Measurements from ENCODE around the gene GALNT15. TPM values are rescaled to one million over a fixed set of nuclear protein-coding genes. Genes with fewer than 3 reads are reported as not detected.

GALNT15 gene
- total and polyA plus RNA-seq, 2 experiments from 2014 or later = 9.9 to 11.7 TPM

GRCh38 chr3:16249336-16249735, 74.9 kb downstream of the GALNT15 start:
- TF ChIP-seq EZH2 (IDR thresholded peaks at IDR 0.05; ENCODE audit: insufficient read depth, poor library complexity, severe bottlenecking) = no peak
- TF ChIP-seq EZH2phosphoT487 (IDR thresholded peaks at IDR 0.05; ENCODE audit: insufficient read depth, low read depth) = no peak
- Histone ChIP-seq H3K27ac (no peak overlapping the region), H3K4me3 (no peak overlapping the region), H3K4me1 (ENCODE audit: insufficient read depth) (peaks cover 7% of the 10 kb centered on the region), H3K9me2 (ENCODE audit: insufficient read depth) (no peaks in the 10 kb centered on the region), H3K9ac (no peak overlapping the region), H3K9me3 (ENCODE audit: low read depth) (no peaks in the 10 kb centered on the region), H3F3A (ENCODE audit: insufficient read depth) (no peaks in the 10 kb centered on the region), H3K79me2 (ENCODE audit: insufficient read depth) (no peaks in the 10 kb centered on the region), H2AFZ (no peak overlapping the region), H4K20me1 (ENCODE audit: insufficient read depth) (no peaks in the 10 kb centered on the region), H3K27me3 (replicated peaks; ENCODE audit: insufficient read depth) (no peaks in the 10 kb centered on the region), H3K4me2 (ENCODE audit: unreplicated experiment) (no peak overlapping the region), H3K36me3 (ENCODE audit: low read depth) (no peaks in the 10 kb centered on the region)
- WGBS, 2 experiments (ENCODE audit: low coverage in 1 of 2, low lambda C conversion rate in 2 of 2, missing lambda C conversion rate in 2 of 2) = 21 to 27% methylated on average over 3 of the region's 3 CpGs
- in situ Hi-C loops (cut with MboI) = loop anchor here (5.0 kb wide), 1 partner anchor 432 kb away; no protein-coding TSS in a partner anchor
- DNase-seq = peak; percentile 67

- no peak overlapping the region for H3K9ac ChIP-seq
- H3K4me2 ChIP-seq (ENCODE audit: unreplicated experiment) = no peak overlapping the region
- no peaks in the 10 kb centered on the region for H3K79me2 ChIP-seq (ENCODE audit: insufficient read depth)
- DNase-seq = no peak
- H3K4me1 ChIP-seq (ENCODE audit: insufficient read depth) = 0 out of 2 replicates have a peak, but pooled peaks cover 2% of the 10 kb centered on the region
- H3K27ac ChIP-seq = no peak overlapping the region
- H3K4me3 ChIP-seq = no peak overlapping the region
- no peaks in the 10 kb centered on the region for H3K27me3 ChIP-seq (replicated peaks; ENCODE audit: insufficient read depth)
- in situ Hi-C loops (cut with MboI) = loop anchor here (5.0 kb wide), 1 partner anchor 433 kb away; no protein-coding TSS in a partner anchor
- H3K9me3 ChIP-seq (ENCODE audit: low read depth) = no peaks in the 10 kb centered on the region
- no peaks in the 10 kb centered on the region for H3K36me3 ChIP-seq (ENCODE audit: low read depth)
- no peak for TF ChIP-seq EZH2phosphoT487 (IDR thresholded peaks at IDR 0.05; ENCODE audit: insufficient read depth, low read depth)
- no peak for TF ChIP-seq EZH2 (IDR thresholded peaks at IDR 0.05; ENCODE audit: insufficient read depth, poor library complexity, severe bottlenecking)
- H3F3A ChIP-seq (ENCODE audit: insufficient read depth) = no peaks in the 10 kb centered on the region
- H3K9me2 ChIP-seq (ENCODE audit: insufficient read depth) = no peaks in the 10 kb centered on the region
- 63 to 70% methylated on average over 3 of the region's 3 CpGs for WGBS, 2 experiments (ENCODE audit: low coverage in 1 of 2, low lambda C conversion rate in 2 of 2, missing lambda C conversion rate in 2 of 2)
- no peak overlapping the region for H2AFZ ChIP-seq
- no peaks in the 10 kb centered on the region for H4K20me1 ChIP-seq (ENCODE audit: insufficient read depth)
These were observed 75.4 kb downstream of the GALNT15 start for GRCh38 chr3:16249886-16250285.

GRCh38 chr3:16251316-16252085, 77.0 kb downstream of the GALNT15 start:
- H3K4me1 ChIP-seq (ENCODE audit: insufficient read depth) = no peaks in the 10 kb centered on the region
- no peak overlapping the region for H3K4me2 ChIP-seq (ENCODE audit: unreplicated experiment)
- WGBS, 2 experiments (ENCODE audit: low coverage in 1 of 2, low lambda C conversion rate in 2 of 2, missing lambda C conversion rate in 2 of 2) = 65 to 68% methylated on average over 9 of the region's 9 CpGs
- no peak overlapping the region for H2AFZ ChIP-seq
- no peak overlapping the region for H3K4me3 ChIP-seq
- H3K9me3 ChIP-seq (ENCODE audit: low read depth) = no peaks in the 10 kb centered on the region
- H3K36me3 ChIP-seq (ENCODE audit: low read depth) = no peaks in the 10 kb centered on the region
- H4K20me1 ChIP-seq (ENCODE audit: insufficient read depth) = no peaks in the 10 kb centered on the region
- no peak for TF ChIP-seq EZH2phosphoT487 (IDR thresholded peaks at IDR 0.05; ENCODE audit: insufficient read depth, low read depth)
- no peak for TF ChIP-seq EZH2 (IDR thresholded peaks at IDR 0.05; ENCODE audit: insufficient read depth, poor library complexity, severe bottlenecking)
- no peak for DNase-seq
- peaks cover 5% of the 10 kb centered on the region; the same call in 1 of the 2 replicates for H3F3A ChIP-seq (ENCODE audit: insufficient read depth)
- H3K27me3 ChIP-seq (replicated peaks; ENCODE audit: insufficient read depth) = no peaks in the 10 kb centered on the region
- no peak overlapping the region for H3K9ac ChIP-seq
- no peaks in the 10 kb centered on the region for H3K9me2 ChIP-seq (ENCODE audit: insufficient read depth)
- no peak overlapping the region for H3K27ac ChIP-seq
- in situ Hi-C loops (cut with MboI) = no loop called here
- no peaks in the 10 kb centered on the region for H3K79me2 ChIP-seq (ENCODE audit: insufficient read depth)

- Histone ChIP-seq H3K36me3 (ENCODE audit: low read depth) (no peaks in the 10 kb centered on the region), H4K20me1 (ENCODE audit: insufficient read depth) (no peaks in the 10 kb centered on the region), H3K79me2 (ENCODE audit: insufficient read depth) (no peaks in the 10 kb centered on the region), H3K9me3 (ENCODE audit: low read depth) (no peaks in the 10 kb centered on the region), H3K27ac (no peak overlapping the region), H3K4me1 (ENCODE audit: insufficient read depth) (no peaks in the 10 kb centered on the region), H3K4me2 (ENCODE audit: unreplicated experiment) (no peak overlapping the region), H3K9ac (no peak overlapping the region), H3F3A (ENCODE audit: insufficient read depth) (peaks cover 5% of the 10 kb centered on the region; the same call in 1 of the 2 replicates), H2AFZ (no peak overlapping the region), H3K4me3 (no peak overlapping the region), H3K9me2 (ENCODE audit: insufficient read depth) (no peaks in the 10 kb centered on the region), H3K27me3 (replicated peaks; ENCODE audit: insufficient read depth) (no peaks in the 10 kb centered on the region)
- 84 to 89% methylated on average over 7 of the region's 7 CpGs for WGBS, 2 experiments (ENCODE audit: low coverage in 1 of 2, low lambda C conversion rate in 2 of 2, missing lambda C conversion rate in 2 of 2)
- in situ Hi-C loops (cut with MboI) = no loop called here
- DNase-seq = peak; percentile 18
- TF ChIP-seq EZH2phosphoT487 (IDR thresholded peaks at IDR 0.05; ENCODE audit: insufficient read depth, low read depth) = no peak
- TF ChIP-seq EZH2 (IDR thresholded peaks at IDR 0.05; ENCODE audit: insufficient read depth, poor library complexity, severe bottlenecking) = no peak
These were observed 77.9 kb downstream of the GALNT15 start for GRCh38 chr3:16252243-16252978.
